H9 (cell line): ENCODE results near the gene B4GALNT1. TPM values are rescaled to one million over a fixed set of nuclear protein-coding genes. Genes with fewer than 3 reads are reported as not detected.

Experiments used
- DNase-seq: peaks from one replicate; pipeline ENCODE4 v3.0.0-alpha.2; 2017
- H2AFZ ChIP-seq: one replicate; pipeline ENCODE4 v1.6.1; 2013; ENCODE audit warnings: mild to moderate bottlenecking, low read length, control low read depth, moderate library complexity
- H2AK5ac ChIP-seq: 2 replicates; pipeline ENCODE4 v1.6.1; 2013; ENCODE audit warnings: low read length, control low read depth, mixed read lengths; ENCODE audit not compliant: insufficient read length
- H2BK120ac ChIP-seq: one replicate; pipeline ENCODE4 v1.6.1; 2013; ENCODE audit warnings: low read depth, mild to moderate bottlenecking, low read length, control low read depth, inconsistent platforms; ENCODE audit not compliant: poor library complexity, severe bottlenecking
- H2BK12ac ChIP-seq: 2 replicates; pipeline ENCODE4 v1.6.1; 2013; ENCODE audit warnings: low read length, control low read depth, mixed read lengths, low read depth; ENCODE audit not compliant: insufficient read length
- H2BK15ac ChIP-seq: 2 replicates; pipeline ENCODE4 v1.6.1; 2013; ENCODE audit warnings: low read depth, low read length, control low read depth
- H2BK20ac ChIP-seq: one replicate; pipeline ENCODE4 v1.6.1; 2013; ENCODE audit warnings: low read depth, mild to moderate bottlenecking, low read length, control low read depth, inconsistent platforms; ENCODE audit not compliant: poor library complexity, severe bottlenecking
- H2BK5ac ChIP-seq: 2 replicates; pipeline ENCODE4 v1.6.1; 2013; ENCODE audit warnings: low read length, control low read depth, mixed read lengths; ENCODE audit not compliant: insufficient read length
- H3K14ac ChIP-seq: 2 replicates; pipeline ENCODE4 v1.6.1; 2013; ENCODE audit warnings: low read length, control low read depth; ENCODE audit not compliant: insufficient read depth
- H3K18ac ChIP-seq: 2 replicates; pipeline ENCODE4 v1.6.1; 2013; ENCODE audit warnings: low read depth, mild to moderate bottlenecking, mixed read lengths, low read length, control low read depth; ENCODE audit not compliant: insufficient read length
- H3K23ac ChIP-seq: 2 replicates; pipeline ENCODE4 v1.6.1; 2013; ENCODE audit warnings: low read length, control low read depth, mixed read lengths, low read depth; ENCODE audit not compliant: insufficient read length
- H3K23me2 ChIP-seq: 2 replicates; pipeline ENCODE4 v1.6.1; 2013; ENCODE audit warnings: low read depth, mild to moderate bottlenecking, mixed read lengths, low read length, control low read depth; ENCODE audit not compliant: insufficient read length, poor library complexity, severe bottlenecking
- H3K27ac ChIP-seq: 2 replicates; pipeline ENCODE4 v1.5.1; 2013; ENCODE audit warnings: low read length, control low read depth, mixed read lengths, low read depth; ENCODE audit not compliant: insufficient read length
- H3K27me3 ChIP-seq: 2 replicates; pipeline ENCODE4 v1.6.1; 2013; ENCODE audit warnings: low read length, control low read depth, inconsistent platforms; ENCODE audit not compliant: insufficient read depth
- H3K4ac ChIP-seq: 2 replicates; pipeline ENCODE4 v1.6.1; 2013; ENCODE audit warnings: low read depth, mild to moderate bottlenecking, control low read depth, inconsistent platforms, low read length, moderate library complexity
- H3K4me1 ChIP-seq: 2 replicates; pipeline ENCODE4 v1.6.1; 2013; ENCODE audit warnings: low read length, control low read depth, inconsistent platforms; ENCODE audit not compliant: insufficient read depth
- H3K4me2 ChIP-seq: 2 replicates; pipeline ENCODE4 v1.6.1; 2013; ENCODE audit warnings: low read length, control low read depth, mixed read lengths; ENCODE audit not compliant: insufficient read length, insufficient read depth
- H3K56ac ChIP-seq: 2 replicates; pipeline ENCODE4 v1.6.1; 2013; ENCODE audit warnings: low read depth, mild to moderate bottlenecking, mixed read lengths, low read length, control low read depth; ENCODE audit not compliant: insufficient read length
- H3K79me1 ChIP-seq: 2 replicates; pipeline ENCODE4 v1.6.1; 2013; ENCODE audit warnings: low read depth, mild to moderate bottlenecking, moderate library complexity, low read length, control low read depth, inconsistent platforms; ENCODE audit not compliant: insufficient read depth, poor library complexity, severe bottlenecking
- H3K79me2 ChIP-seq: 2 replicates; pipeline ENCODE4 v1.6.1; 2013; ENCODE audit warnings: low read length, control low read depth, inconsistent platforms; ENCODE audit not compliant: insufficient read depth
- H3K9ac ChIP-seq: 2 replicates; pipeline ENCODE4 v1.6.1; 2013; ENCODE audit warnings: low read length, control low read depth, mixed read lengths; ENCODE audit not compliant: insufficient read length; ENCODE audit errors: extremely low read depth
- H3K9me3 ChIP-seq: one replicate; pipeline ENCODE4 v1.6.1; 2013; ENCODE audit warnings: low read depth, low read length, inconsistent platforms; ENCODE audit not compliant: control insufficient read depth
- H3T11ph ChIP-seq: one replicate; pipeline ENCODE4 v1.6.1; 2013; ENCODE audit warnings: mild to moderate bottlenecking, low read length, control low read depth, inconsistent platforms
- H4K20me1 ChIP-seq: one replicate; pipeline ENCODE4 v1.6.1; 2013; ENCODE audit not compliant: control insufficient read depth, insufficient read length, insufficient read depth
- H4K5ac ChIP-seq: 2 replicates; pipeline ENCODE4 v1.6.1; 2013; ENCODE audit warnings: low read depth, mild to moderate bottlenecking, mixed read lengths, low read length, control low read depth; ENCODE audit not compliant: insufficient read length
- H4K8ac ChIP-seq: replicated peaks from 2 replicates; pipeline ENCODE4 v1.6.1; 2013; ENCODE audit warnings: low read length, control low read depth, mixed read lengths, low read depth; ENCODE audit not compliant: insufficient read length
- H4K91ac ChIP-seq: 2 replicates; pipeline ENCODE4 v1.6.1; 2013; ENCODE audit warnings: low read depth, mild to moderate bottlenecking, moderate library complexity, mixed read lengths, low read length, control low read depth; ENCODE audit not compliant: insufficient read length
- H3K27ac Mint-ChIP-seq, 3 experiments: 2 replicates in 2 of 3; 3 replicates in 1 of 3; pipeline ENCODE4 v1.8.0; 2020 to 2021; ENCODE audit warnings: mixed read lengths in 3 of 3, mild to moderate bottlenecking in 1 of 3, moderate library complexity in 1 of 3
- H3K27me3 Mint-ChIP-seq: 2 replicates; pipeline ENCODE4 v1.8.0; 2021; ENCODE audit warnings: low read depth, mild to moderate bottlenecking, moderate library complexity, mixed read lengths
- H3K36me3 Mint-ChIP-seq, 3 experiments: 2 replicates in 2 of 3; 3 replicates in 1 of 3; pipeline ENCODE4 v1.8.0; 2020 to 2021; ENCODE audit warnings: low read depth in 3 of 3, mixed read lengths in 3 of 3; ENCODE audit not compliant: insufficient read depth in 1 of 3
- H3K4me1 Mint-ChIP-seq, 2 experiments: 2 replicates each; pipeline ENCODE4 v1.8.0; 2020; ENCODE audit warnings: mixed read lengths in 2 of 2
- H3K4me3 Mint-ChIP-seq, 2 experiments: 2 replicates in 1 of 2; 3 replicates in 1 of 2; pipeline ENCODE4 v1.8.0; 2020 to 2021; ENCODE audit warnings: mild to moderate bottlenecking in 2 of 2, mixed read lengths in 2 of 2, moderate library complexity in 1 of 2
- H3K9me3 Mint-ChIP-seq, 2 experiments: 2 replicates in 1 of 2; 3 replicates in 1 of 2; pipeline ENCODE4 v1.8.0; 2020; ENCODE audit warnings: mild to moderate bottlenecking in 2 of 2, mixed read lengths in 2 of 2, moderate library complexity in 1 of 2
- WGBS: extraction: QIAGEN DNeasy Blood & Tissue Kit; methylation state at CpG from one replicate; pipeline ENCODE4 v1.1.7; 2013; ENCODE audit warnings: missing lambda C conversion rate, low lambda C conversion rate, mixed read lengths; ENCODE audit not compliant: insufficient read length; ENCODE audit errors: extremely low coverage; 5-methylcytosine and 5-hydroxymethylcytosine counted together
- total RNA-seq: library from RNA; stranded (reverse); gene quantifications from 2 replicates; pipeline ENCODE4 v1.2.1, GENCODE V29; 2021
- TF ChIP-seq, protein P1 (sequence below): fragments of 200-600 bp; sonication (generic); conservative IDR thresholded peaks from 3 replicates; pipeline ENCODE4 v1.8.0; 2021; ENCODE audit warnings: antibody characterized with exemption, mild to moderate bottlenecking

B4GALNT1 gene
- total RNA-seq, 1 experiment from 2014 or later, result 2.3 TPM

DNA sequence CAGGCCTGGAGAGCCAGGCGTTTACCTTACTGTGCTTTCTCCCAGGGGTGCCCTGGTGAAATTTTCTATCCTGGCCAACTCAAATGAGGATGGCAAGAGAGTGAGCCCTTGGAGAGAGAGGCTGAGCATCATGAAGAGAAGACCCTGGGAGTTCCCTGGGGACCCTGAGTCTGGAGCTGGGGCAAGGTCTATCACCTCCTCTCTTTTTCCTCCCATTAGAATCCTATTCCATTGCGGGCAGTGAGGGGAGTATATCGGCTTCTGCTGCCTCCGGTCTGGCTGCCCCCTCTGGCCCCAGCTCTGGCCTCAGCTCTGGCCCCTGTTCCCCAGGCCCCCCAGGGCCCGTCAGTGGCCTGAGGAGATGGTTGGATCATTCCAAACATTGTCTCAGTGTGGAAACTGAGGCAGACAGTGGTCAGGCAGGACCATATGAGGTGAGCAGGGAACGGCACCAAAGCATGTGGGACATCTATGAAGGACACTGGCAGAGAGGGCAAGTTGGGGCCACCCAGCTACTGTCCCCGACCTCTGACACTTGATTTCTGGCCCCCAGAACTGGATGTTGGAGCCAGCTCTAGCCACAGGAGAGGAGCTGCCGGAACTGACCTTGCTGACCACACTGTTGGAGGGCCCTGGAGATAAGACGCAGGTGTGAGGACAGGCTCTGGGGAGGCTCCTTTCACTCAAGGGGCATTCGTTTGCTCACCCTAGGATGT is 20.1 kb downstream of the B4GALNT1 start:
- Histone ChIP-seq H2BK120ac (no peak overlapping the region), H2AFZ (no peak overlapping the region), H2BK12ac (no peak overlapping the region), H3K4ac (no peak overlapping the region), H3K27me3 (peaks cover 18% of the 10 kb centered on the region; the same call in 1 of the 2 replicates), H3K23me2 (peaks cover 23% of the 10 kb centered on the region), H3K56ac (no peak overlapping the region), H4K5ac (no peak overlapping the region), H4K91ac (no peak overlapping the region), H3K79me1 (no peaks in the 10 kb centered on the region), H2AK5ac (no peak overlapping the region), H3K9me3 (no peaks in the 10 kb centered on the region), H2BK5ac (no peak overlapping the region), H4K20me1 (no peaks in the 10 kb centered on the region), H3K9ac (no peak overlapping the region), H3K23ac (no peak overlapping the region), H4K8ac (no peak overlapping the region), H3K27ac (no peak overlapping the region), H2BK20ac (no peak overlapping the region), H3K14ac (no peak overlapping the region), H2BK15ac (no peak overlapping the region), H3K4me1 (no peaks in the 10 kb centered on the region), H3K79me2 (no peaks in the 10 kb centered on the region), H3K4me2 (no peak overlapping the region), H3K18ac (no peak overlapping the region), H3T11ph (no peak overlapping the region)
- H3K4me1 Mint-ChIP-seq, result peaks cover 29 to 33% of the 10 kb centered on the region in 2 experiments
- H3K9me3 Mint-ChIP-seq, result no peaks in the 10 kb centered on the region
- DNase-seq, result no peak
- peak overlapping the region; percentile 75 to 88; a peak in 2 of 5 replicates for H3K4me3 Mint-ChIP-seq
- peaks cover 9 to 39% (median 24%) of the 10 kb centered on the region in 3 experiments for H3K36me3 Mint-ChIP-seq
- peaks cover 33% of the 10 kb centered on the region for H3K27me3 Mint-ChIP-seq
- TF ChIP-seq, protein P1, sequence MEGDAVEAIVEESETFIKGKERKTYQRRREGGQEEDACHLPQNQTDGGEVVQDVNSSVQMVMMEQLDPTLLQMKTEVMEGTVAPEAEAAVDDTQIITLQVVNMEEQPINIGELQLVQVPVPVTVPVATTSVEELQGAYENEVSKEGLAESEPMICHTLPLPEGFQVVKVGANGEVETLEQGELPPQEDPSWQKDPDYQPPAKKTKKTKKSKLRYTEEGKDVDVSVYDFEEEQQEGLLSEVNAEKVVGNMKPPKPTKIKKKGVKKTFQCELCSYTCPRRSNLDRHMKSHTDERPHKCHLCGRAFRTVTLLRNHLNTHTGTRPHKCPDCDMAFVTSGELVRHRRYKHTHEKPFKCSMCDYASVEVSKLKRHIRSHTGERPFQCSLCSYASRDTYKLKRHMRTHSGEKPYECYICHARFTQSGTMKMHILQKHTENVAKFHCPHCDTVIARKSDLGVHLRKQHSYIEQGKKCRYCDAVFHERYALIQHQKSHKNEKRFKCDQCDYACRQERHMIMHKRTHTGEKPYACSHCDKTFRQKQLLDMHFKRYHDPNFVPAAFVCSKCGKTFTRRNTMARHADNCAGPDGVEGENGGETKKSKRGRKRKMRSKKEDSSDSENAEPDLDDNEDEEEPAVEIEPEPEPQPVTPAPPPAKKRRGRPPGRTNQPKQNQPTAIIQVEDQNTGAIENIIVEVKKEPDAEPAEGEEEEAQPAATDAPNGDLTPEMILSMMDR, result no peak
- H3K27ac Mint-ChIP-seq, result no peak overlapping the region
- WGBS, result no CpG with 5 or more reads among the region's 10 CpGs
